Osteoblast (primary cell): Measurements from ENCODE around the gene CRHR2. TPM values are rescaled to one million over a fixed set of nuclear protein-coding genes. Genes with fewer than 3 reads are reported as not detected.

Experiments
- DNase-seq: peaks from one replicate; pipeline ENCODE4 v3.0.0; 2011; ENCODE audit warnings: low spot score, mixed read lengths; ENCODE audit not compliant: insufficient read length; ENCODE audit errors: missing footprints
- H2AFZ ChIP-seq: 2 replicates; pipeline ENCODE4 v1.6.0; 2011; ENCODE audit warnings: mild to moderate bottlenecking, low read length
- H3K27ac ChIP-seq: 2 replicates; pipeline ENCODE4 v1.5.1; 2011; ENCODE audit warnings: mild to moderate bottlenecking, low read depth, low read length, moderate library complexity
- H3K27me3 ChIP-seq: 2 replicates; pipeline ENCODE4 v1.6.0; 2012; ENCODE audit warnings: mild to moderate bottlenecking, control low read depth, inconsistent platforms, low read length, moderate library complexity; ENCODE audit not compliant: insufficient read depth
- H3K36me3 ChIP-seq: 2 replicates; pipeline ENCODE4 v1.5.1; 2011; ENCODE audit warnings: mild to moderate bottlenecking, low read length, control low read depth, moderate library complexity; ENCODE audit not compliant: insufficient read depth
- H3K4me1 ChIP-seq: 2 replicates; pipeline ENCODE4 v1.5.1; 2011; ENCODE audit warnings: mild to moderate bottlenecking, low read length, control low read depth, moderate library complexity; ENCODE audit not compliant: insufficient read depth
- H3K4me2 ChIP-seq: 2 replicates; pipeline ENCODE4 v1.6.0; 2011; ENCODE audit warnings: mild to moderate bottlenecking, low read length; ENCODE audit not compliant: insufficient read depth
- H3K4me3 ChIP-seq: fragments of 200-600 bp; sonication (generic); 3 replicates; pipeline ENCODE4 v1.5.1; 2012; ENCODE audit warnings: mild to moderate bottlenecking, low read length, inconsistent platforms; ENCODE audit not compliant: insufficient read depth
- H3K79me2 ChIP-seq: 2 replicates; pipeline ENCODE4 v1.6.0; 2012; ENCODE audit warnings: mild to moderate bottlenecking, low read length, control low read depth, inconsistent platforms; ENCODE audit not compliant: insufficient read depth
- H3K9me3 ChIP-seq: 2 replicates; pipeline ENCODE4 v1.5.1; 2011; ENCODE audit warnings: low read depth, low read length, control low read depth
- H4K20me1 ChIP-seq: 2 replicates; pipeline ENCODE4 v1.6.0; 2012; ENCODE audit warnings: mild to moderate bottlenecking, low read length, control low read depth; ENCODE audit not compliant: insufficient read depth
- CTCF ChIP-seq: IDR thresholded peaks from 2 replicates; pipeline ENCODE4 v1.5.1; 2011; ENCODE audit warnings: mild to moderate bottlenecking, low read depth, low read length, moderate library complexity; ENCODE audit errors: extremely low read depth
- total RNA-seq: library from RNA; depleted of rRNA; stranded (reverse); fragments of >200 nt; gene quantifications from 2 replicates; pipeline ENCODE4 v1.2.3, GENCODE V29; 2012

Gene CRHR2
- total RNA-seq, 1 donor: not detected

GRCh38 chr7:30674876-30675275 is 7.4 kb downstream of the CRHR2 start:
- H4K20me1 ChIP-seq: no peaks in the 10 kb centered on the region
- peaks cover 28% of the 10 kb centered on the region for H3K27me3 ChIP-seq
- no peaks in the 10 kb centered on the region for H3K79me2 ChIP-seq
- no peak overlapping the region for H3K27ac ChIP-seq
- DNase-seq: no peak
- H3K36me3 ChIP-seq: no peaks in the 10 kb centered on the region
- no peak overlapping the region for H3K4me2 ChIP-seq
- H3K9me3 ChIP-seq: no peaks in the 10 kb centered on the region
- no peak for TF ChIP-seq CTCF
- no peak overlapping the region for H2AFZ ChIP-seq
- no peak overlapping the region for H3K4me3 ChIP-seq
- no peaks in the 10 kb centered on the region for H3K4me1 ChIP-seq

DNA sequence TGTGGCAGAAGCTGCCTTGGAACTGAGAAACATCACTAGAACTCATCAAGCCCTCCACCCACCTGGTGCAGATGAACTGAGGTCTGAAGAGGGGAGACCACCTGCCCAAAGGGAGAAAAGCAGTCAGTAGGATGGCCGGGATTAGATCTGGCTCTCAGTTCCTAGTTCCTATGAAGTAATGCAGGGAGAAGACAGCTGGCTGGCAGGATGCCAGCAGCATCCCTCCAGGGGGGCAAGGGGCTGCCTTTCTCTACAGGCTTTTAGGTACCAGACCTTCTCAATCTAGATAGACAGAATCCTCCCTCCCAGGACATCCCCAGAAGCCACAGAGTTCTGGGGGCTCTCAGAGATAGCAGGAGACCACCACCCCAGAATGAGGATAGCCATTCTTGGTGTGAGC is 7.8 kb downstream of the CRHR2 start:
- H3K9me3 ChIP-seq: no peaks in the 10 kb centered on the region
- H2AFZ ChIP-seq: no peak overlapping the region
- H3K4me3 ChIP-seq: no peak overlapping the region
- no peak overlapping the region for H3K27ac ChIP-seq
- no peak overlapping the region for H3K4me2 ChIP-seq
- no peak for TF ChIP-seq CTCF
- H3K36me3 ChIP-seq: no peaks in the 10 kb centered on the region
- no peaks in the 10 kb centered on the region for H4K20me1 ChIP-seq
- H3K79me2 ChIP-seq: no peaks in the 10 kb centered on the region
- DNase-seq: no peak
- peaks cover 23% of the 10 kb centered on the region for H3K27me3 ChIP-seq
- no peaks in the 10 kb centered on the region for H3K4me1 ChIP-seq

GRCh38 chr7:30671793-30672465 is 10.3 kb downstream of the CRHR2 start:
- Histone ChIP-seq H3K9me3 (no peaks in the 10 kb centered on the region), H2AFZ (no peak overlapping the region), H3K79me2 (no peaks in the 10 kb centered on the region), H3K36me3 (no peaks in the 10 kb centered on the region), H3K4me2 (no peak overlapping the region), H3K4me1 (no peaks in the 10 kb centered on the region), H3K27me3 (peaks cover 4% of the 10 kb centered on the region), H4K20me1 (no peaks in the 10 kb centered on the region), H3K27ac (no peak overlapping the region), H3K4me3 (no peak overlapping the region)
- TF ChIP-seq CTCF: no peak
- no peak for DNase-seq

- Histone ChIP-seq H3K27me3 (no peaks in the 10 kb centered on the region), H3K79me2 (no peaks in the 10 kb centered on the region), H4K20me1 (no peaks in the 10 kb centered on the region), H3K27ac (no peak overlapping the region), H3K36me3 (no peaks in the 10 kb centered on the region), H3K4me2 (no peak overlapping the region), H3K4me3 (no peak overlapping the region), H3K4me1 (no peaks in the 10 kb centered on the region), H3K9me3 (no peaks in the 10 kb centered on the region), H2AFZ (no peak overlapping the region)
- no peak for DNase-seq
- no peak for TF ChIP-seq CTCF
Measured at GRCh38 chr7:30668102-30668501, 14.2 kb downstream of the CRHR2 start.
